GM19452 (cell line): ENCODE results near the gene FBXO21.
"Not testable (repeated sequence)": the region's sequence is repeated elsewhere in the genome, so short reads cannot be mapped to it uniquely, and the experiment has no call there.

ENCODE experiments used
- ATAC-seq: cut with Tn5 transposase; IDR thresholded peaks from one replicate; pipeline ENCODE4 v1.9.1; 2021; ENCODE audit not compliant: unreplicated experiment

FBXO21 gene

GRCh38 chr12:117190210-117190781 lies at the start of gene FBXO21:
FBXO21 (minus strand) TSS chr12:117190470; CDS start chr12:117190456, 14 bp downstream.
- ATAC-seq, result peak; percentile 97

- no peak for ATAC-seq
Observed at GRCh38 chr12:117236456-117237001, 46.3 kb upstream of the FBXO21 start.

- no peak for ATAC-seq
Observed at GRCh38 chr12:117235261-117235660, 45.0 kb upstream of the FBXO21 start.

- ATAC-seq, result no peak
Observed at GRCh38 chr12:117234441-117234840, 44.2 kb upstream of the FBXO21 start.

GRCh38 chr12:117231750-117232149 lies 41.5 kb upstream of the FBXO21 start:
- no peak for ATAC-seq

GRCh38 chr12:117228239-117228638 lies 38.0 kb upstream of the FBXO21 start:
- no peak for ATAC-seq

GRCh38 chr12:117227000-117227653 lies 36.9 kb upstream of the FBXO21 start:
- no peak for ATAC-seq

GRCh38 chr12:117226505-117226904 lies 36.2 kb upstream of the FBXO21 start:
- no peak for ATAC-seq

- ATAC-seq, result no peak
Observed at GRCh38 chr12:117225179-117225578, 34.9 kb upstream of the FBXO21 start.

- not testable (repeated sequence) for ATAC-seq
Observed at GRCh38 chr12:117220947-117221346, 30.7 kb upstream of the FBXO21 start.

- no peak for ATAC-seq
Observed at GRCh38 chr12:117218149-117218548, 27.9 kb upstream of the FBXO21 start.

GRCh38 chr12:117216686-117217085 lies 26.4 kb upstream of the FBXO21 start:
- ATAC-seq, result no peak

GRCh38 chr12:117214797-117215196 lies 24.5 kb upstream of the FBXO21 start:
- no peak for ATAC-seq

- no peak for ATAC-seq
Observed at GRCh38 chr12:117213295-117213808, 23.1 kb upstream of the FBXO21 start.

GRCh38 chr12:117212563-117213190 lies 22.4 kb upstream of the FBXO21 start:
- ATAC-seq, result no peak

GRCh38 chr12:117210266-117210918 lies 20.1 kb upstream of the FBXO21 start:
- ATAC-seq, result no peak

- ATAC-seq, result no peak
Observed at GRCh38 chr12:117209626-117210025, 19.4 kb upstream of the FBXO21 start.

- ATAC-seq, result no peak
Observed at GRCh38 chr12:117208811-117209455, 18.7 kb upstream of the FBXO21 start.

GRCh38 chr12:117208206-117208605 lies 17.9 kb upstream of the FBXO21 start:
- ATAC-seq, result no peak

GRCh38 chr12:117207675-117208074 lies 17.4 kb upstream of the FBXO21 start:
- no peak for ATAC-seq

- ATAC-seq, result no peak
Observed at GRCh38 chr12:117202556-117202955, 12.3 kb upstream of the FBXO21 start.
